Osteoblast (primary cell): ENCODE results near the gene WAS. TPM values are rescaled to one million over a fixed set of nuclear protein-coding genes. Genes with fewer than 3 reads are reported as not detected.

ENCODE experiments used
- DNase-seq: peaks from one replicate; pipeline ENCODE4 v3.0.0; 2011; ENCODE audit warnings: low spot score, mixed read lengths; ENCODE audit not compliant: insufficient read length; ENCODE audit errors: missing footprints
- H2AFZ ChIP-seq: 2 replicates; pipeline ENCODE4 v1.6.0; 2011; ENCODE audit warnings: mild to moderate bottlenecking, low read length
- H3K27ac ChIP-seq: 2 replicates; pipeline ENCODE4 v1.5.1; 2011; ENCODE audit warnings: mild to moderate bottlenecking, low read depth, low read length, moderate library complexity
- H3K27me3 ChIP-seq: 2 replicates; pipeline ENCODE4 v1.6.0; 2012; ENCODE audit warnings: mild to moderate bottlenecking, control low read depth, inconsistent platforms, low read length, moderate library complexity; ENCODE audit not compliant: insufficient read depth
- H3K36me3 ChIP-seq: 2 replicates; pipeline ENCODE4 v1.5.1; 2011; ENCODE audit warnings: mild to moderate bottlenecking, low read length, control low read depth, moderate library complexity; ENCODE audit not compliant: insufficient read depth
- H3K4me1 ChIP-seq: 2 replicates; pipeline ENCODE4 v1.5.1; 2011; ENCODE audit warnings: mild to moderate bottlenecking, low read length, control low read depth, moderate library complexity; ENCODE audit not compliant: insufficient read depth
- H3K4me2 ChIP-seq: 2 replicates; pipeline ENCODE4 v1.6.0; 2011; ENCODE audit warnings: mild to moderate bottlenecking, low read length; ENCODE audit not compliant: insufficient read depth
- H3K4me3 ChIP-seq: fragments of 200-600 bp; sonication (generic); 3 replicates; pipeline ENCODE4 v1.5.1; 2012; ENCODE audit warnings: mild to moderate bottlenecking, low read length, inconsistent platforms; ENCODE audit not compliant: insufficient read depth
- H3K79me2 ChIP-seq: 2 replicates; pipeline ENCODE4 v1.6.0; 2012; ENCODE audit warnings: mild to moderate bottlenecking, low read length, control low read depth, inconsistent platforms; ENCODE audit not compliant: insufficient read depth
- H3K9me3 ChIP-seq: 2 replicates; pipeline ENCODE4 v1.5.1; 2011; ENCODE audit warnings: low read depth, low read length, control low read depth
- H4K20me1 ChIP-seq: 2 replicates; pipeline ENCODE4 v1.6.0; 2012; ENCODE audit warnings: mild to moderate bottlenecking, low read length, control low read depth; ENCODE audit not compliant: insufficient read depth
- CTCF ChIP-seq: IDR thresholded peaks from 2 replicates; pipeline ENCODE4 v1.5.1; 2011; ENCODE audit warnings: mild to moderate bottlenecking, low read depth, low read length, moderate library complexity; ENCODE audit errors: extremely low read depth
- total RNA-seq: library from RNA; depleted of rRNA; stranded (reverse); fragments of >200 nt; gene quantifications from 2 replicates; pipeline ENCODE4 v1.2.3, GENCODE V29; 2012

WAS gene
- total RNA-seq, 1 donor = 0.36 TPM

GRCh38 chrX:48721916-48722315 lies 38.3 kb downstream of the WAS start:
- Histone ChIP-seq H3K36me3 (no peaks in the 10 kb centered on the region), H3K4me3 (no peak overlapping the region), H3K4me2 (no peak overlapping the region), H2AFZ (no peak overlapping the region), H3K9me3 (no peaks in the 10 kb centered on the region), H3K27ac (no peak overlapping the region), H4K20me1 (no peaks in the 10 kb centered on the region), H3K79me2 (no peaks in the 10 kb centered on the region), H3K27me3 (peaks cover 4% of the 10 kb centered on the region), H3K4me1 (no peaks in the 10 kb centered on the region)
- no peak for DNase-seq
- TF ChIP-seq CTCF = no peak

GRCh38 chrX:48726596-48726995 lies 43.0 kb downstream of the WAS start:
- no peak overlapping the region for H3K4me2 ChIP-seq
- no peaks in the 10 kb centered on the region for H3K79me2 ChIP-seq
- H3K4me3 ChIP-seq = no peak overlapping the region
- H2AFZ ChIP-seq = no peak overlapping the region
- H3K9me3 ChIP-seq = peaks cover 2% of the 10 kb centered on the region
- no peaks in the 10 kb centered on the region for H3K36me3 ChIP-seq
- no peak overlapping the region for H3K27ac ChIP-seq
- no peaks in the 10 kb centered on the region for H4K20me1 ChIP-seq
- no peaks in the 10 kb centered on the region for H3K4me1 ChIP-seq
- H3K27me3 ChIP-seq = peaks cover 4% of the 10 kb centered on the region
- DNase-seq = no peak
- TF ChIP-seq CTCF = no peak

- TF ChIP-seq CTCF = no peak
- Histone ChIP-seq H3K79me2 (no peaks in the 10 kb centered on the region), H4K20me1 (no peaks in the 10 kb centered on the region), H3K4me3 (no peak overlapping the region), H3K36me3 (no peaks in the 10 kb centered on the region), H2AFZ (no peak overlapping the region), H3K4me1 (no peaks in the 10 kb centered on the region), H3K9me3 (peaks cover 2% of the 10 kb centered on the region), H3K27ac (no peak overlapping the region), H3K4me2 (no peak overlapping the region), H3K27me3 (peaks cover 4% of the 10 kb centered on the region)
- DNase-seq = no peak
Measured at GRCh38 chrX:48728653-48729052, 45.1 kb downstream of the WAS start.

GRCh38 chrX:48736303-48736702 lies 52.7 kb downstream of the WAS start:
- H3K79me2 ChIP-seq = no peaks in the 10 kb centered on the region
- H2AFZ ChIP-seq = peak overlapping the region; percentile 80
- H3K27me3 ChIP-seq = no peaks in the 10 kb centered on the region
- peaks cover 6% of the 10 kb centered on the region for H3K4me1 ChIP-seq
- peak overlapping the region; percentile 79 for H3K4me2 ChIP-seq
- H4K20me1 ChIP-seq = no peaks in the 10 kb centered on the region
- TF ChIP-seq CTCF = no peak
- H3K4me3 ChIP-seq = peak overlapping the region; percentile 79
- DNase-seq = no peak
- no peak overlapping the region for H3K27ac ChIP-seq
- H3K9me3 ChIP-seq = no peaks in the 10 kb centered on the region
- H3K36me3 ChIP-seq = no peaks in the 10 kb centered on the region
